ENCODE results near the gene GBF1.

The GBF1 gene

GRCh38 chr10:102324061-102324460 lies 78.7 kb downstream of the GBF1 start:
- no peak overlapping the region for H3K27ac ChIP-seq
- H3K4me3 ChIP-seq (IDR thresholded peaks at IDR 0.05; ENCODE audit: insufficient read depth, low read depth, low read length): no peak overlapping the region
- peaks cover 38% of the 10 kb centered on the region for H3K4me1 ChIP-seq (ENCODE audit: low read depth, poor library complexity, severe bottlenecking)
- H3K36me3 ChIP-seq (ENCODE audit: insufficient read depth): no peaks in the 10 kb centered on the region
- peaks cover 5% of the 10 kb centered on the region; the same call in 1 of the 2 replicates for H4K20me1 ChIP-seq (ENCODE audit: insufficient read depth)
- no peak overlapping the region for H3K9ac ChIP-seq
- no peaks in the 10 kb centered on the region for H3K27me3 ChIP-seq (ENCODE audit: insufficient read depth, low read depth)
- H3K79me2 ChIP-seq (ENCODE audit: insufficient read depth, low read depth): peaks cover 44% of the 10 kb centered on the region
- H3K4me2 ChIP-seq: no peak overlapping the region
- TF ChIP-seq CTCF (conservative IDR thresholded peaks at IDR 0.05; ENCODE audit: low read depth, low read length): no peak
- no peak overlapping the region for H2AFZ ChIP-seq (ENCODE audit: low read depth)

- Histone ChIP-seq H3K27me3 (ENCODE audit: insufficient read depth, low read depth) (no peaks in the 10 kb centered on the region), H3K27ac (no peak overlapping the region), H2AFZ (ENCODE audit: low read depth) (no peak overlapping the region), H3K36me3 (ENCODE audit: insufficient read depth) (no peaks in the 10 kb centered on the region), H3K4me2 (no peak overlapping the region), H3K4me1 (ENCODE audit: low read depth, poor library complexity, severe bottlenecking) (peaks cover 32% of the 10 kb centered on the region), H4K20me1 (ENCODE audit: insufficient read depth) (peaks cover 5% of the 10 kb centered on the region; the same call in 1 of the 2 replicates), H3K79me2 (ENCODE audit: insufficient read depth, low read depth) (peaks cover 43% of the 10 kb centered on the region), H3K9ac (no peak overlapping the region), H3K4me3 (IDR thresholded peaks at IDR 0.05; ENCODE audit: insufficient read depth, low read depth, low read length) (no peak overlapping the region)
- no peak for TF ChIP-seq CTCF (conservative IDR thresholded peaks at IDR 0.05; ENCODE audit: low read depth, low read length)
Observed at GRCh38 chr10:102326031-102326430, 80.7 kb downstream of the GBF1 start.

GRCh38 chr10:102327002-102327401 lies 81.7 kb downstream of the GBF1 start:
- TF ChIP-seq CTCF (conservative IDR thresholded peaks at IDR 0.05; ENCODE audit: low read depth, low read length): no peak
- peaks cover 33% of the 10 kb centered on the region; the same call in 1 of the 2 replicates for H3K79me2 ChIP-seq (ENCODE audit: insufficient read depth, low read depth)
- no peak overlapping the region for H2AFZ ChIP-seq (ENCODE audit: low read depth)
- H3K4me3 ChIP-seq (IDR thresholded peaks at IDR 0.05; ENCODE audit: insufficient read depth, low read depth, low read length): no peak overlapping the region
- H3K4me1 ChIP-seq (ENCODE audit: low read depth, poor library complexity, severe bottlenecking): peaks cover 22% of the 10 kb centered on the region
- H3K9ac ChIP-seq: no peak overlapping the region
- H4K20me1 ChIP-seq (ENCODE audit: insufficient read depth): peaks cover 5% of the 10 kb centered on the region; the same call in 1 of the 2 replicates
- no peak overlapping the region for H3K27ac ChIP-seq
- no peaks in the 10 kb centered on the region for H3K27me3 ChIP-seq (ENCODE audit: insufficient read depth, low read depth)
- H3K36me3 ChIP-seq (ENCODE audit: insufficient read depth): no peaks in the 10 kb centered on the region
- no peak overlapping the region for H3K4me2 ChIP-seq

GRCh38 chr10:102327641-102328040 lies 82.3 kb downstream of the GBF1 start:
- no peak overlapping the region for H3K9ac ChIP-seq
- H3K36me3 ChIP-seq (ENCODE audit: insufficient read depth): no peaks in the 10 kb centered on the region
- H4K20me1 ChIP-seq (ENCODE audit: insufficient read depth): peaks cover 5% of the 10 kb centered on the region; the same call in 1 of the 2 replicates
- no peak overlapping the region for H3K4me3 ChIP-seq (IDR thresholded peaks at IDR 0.05; ENCODE audit: insufficient read depth, low read depth, low read length)
- H3K27me3 ChIP-seq (ENCODE audit: insufficient read depth, low read depth): no peaks in the 10 kb centered on the region
- peaks cover 33% of the 10 kb centered on the region; the same call in 1 of the 2 replicates for H3K79me2 ChIP-seq (ENCODE audit: insufficient read depth, low read depth)
- no peak overlapping the region for H3K27ac ChIP-seq
- H3K4me1 ChIP-seq (ENCODE audit: low read depth, poor library complexity, severe bottlenecking): peaks cover 16% of the 10 kb centered on the region
- no peak overlapping the region for H2AFZ ChIP-seq (ENCODE audit: low read depth)
- TF ChIP-seq CTCF (conservative IDR thresholded peaks at IDR 0.05; ENCODE audit: low read depth, low read length): no peak
- H3K4me2 ChIP-seq: no peak overlapping the region

All from KMS-11 (cell line).